GM18870 (cell line): ENCODE measurements around the gene JADE1.

Source experiments
- ATAC-seq: cut with Tn5 transposase; IDR thresholded peaks from one replicate; pipeline ENCODE4 v1.9.1; 2021; ENCODE audit warnings: moderate library complexity; ENCODE audit not compliant: unreplicated experiment

JADE1 gene

DNA sequence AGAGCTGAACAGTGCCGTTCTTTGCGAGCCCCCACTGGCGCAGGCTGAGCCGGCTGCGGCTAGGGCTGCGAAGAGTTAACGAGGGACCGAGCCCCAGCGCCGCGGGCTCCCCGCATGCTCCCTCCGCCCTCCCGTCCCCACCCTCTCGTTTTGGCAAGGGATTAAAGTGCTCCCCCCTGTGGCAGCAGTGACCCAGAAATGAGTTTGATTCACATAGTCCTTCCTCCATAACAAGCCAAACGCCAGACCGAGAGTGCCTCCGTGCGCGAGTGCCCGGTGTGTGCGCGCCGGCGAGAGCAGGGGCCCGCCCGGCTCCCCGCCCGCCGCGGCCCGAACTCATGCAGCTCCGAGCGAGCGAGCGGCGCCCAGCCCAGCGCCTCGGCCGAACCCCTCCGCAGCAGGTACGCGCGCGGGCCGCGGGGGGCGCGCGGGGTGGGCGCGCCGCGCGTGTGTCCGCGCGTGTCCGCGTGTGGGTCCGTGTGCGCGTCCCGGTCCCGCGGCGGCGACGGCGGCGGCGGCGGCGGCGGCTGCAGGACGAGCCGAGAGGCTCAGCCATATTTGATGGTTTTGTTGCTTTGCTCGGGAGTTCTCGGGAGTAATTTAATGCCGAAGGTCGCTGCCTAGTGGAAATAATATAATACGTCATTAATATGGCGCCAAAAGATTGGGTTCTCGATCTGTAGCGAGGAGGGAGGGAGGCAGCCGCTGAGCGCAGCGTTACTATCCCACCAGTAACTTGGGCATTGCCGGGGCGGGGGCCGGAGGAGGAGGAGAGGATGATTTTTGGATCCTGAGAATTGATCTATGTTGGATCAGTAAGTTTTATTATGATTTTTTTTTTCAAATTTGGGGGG, at the start of gene JADE1:
Gene JADE1 (plus strand): TSS at position 224 of the 854 bp plus-strand sequence. CDS start 22,059 bp downstream, outside the sequence.
- peak; percentile 53 for ATAC-seq

DNA sequence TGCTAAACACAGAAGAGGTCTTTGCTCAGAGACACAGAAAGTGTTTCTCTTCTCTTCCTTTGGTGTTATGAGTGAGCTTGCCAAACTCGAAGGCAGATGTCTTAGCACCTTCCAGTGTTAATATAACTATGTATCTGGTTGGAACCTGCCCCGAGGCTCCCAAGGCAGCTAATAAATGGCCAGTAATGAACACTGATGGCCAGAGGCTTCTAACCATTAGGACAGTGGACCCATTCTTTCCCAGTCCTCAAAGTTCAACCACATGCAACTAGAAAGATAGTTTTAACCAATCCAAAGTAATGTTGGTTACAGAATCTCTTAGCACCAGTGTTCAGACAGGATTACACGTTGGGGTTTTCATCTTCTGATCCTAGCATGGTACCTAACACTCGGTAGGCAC, 42.7 kb upstream of the JADE1 start:
- ATAC-seq = no peak

DNA sequence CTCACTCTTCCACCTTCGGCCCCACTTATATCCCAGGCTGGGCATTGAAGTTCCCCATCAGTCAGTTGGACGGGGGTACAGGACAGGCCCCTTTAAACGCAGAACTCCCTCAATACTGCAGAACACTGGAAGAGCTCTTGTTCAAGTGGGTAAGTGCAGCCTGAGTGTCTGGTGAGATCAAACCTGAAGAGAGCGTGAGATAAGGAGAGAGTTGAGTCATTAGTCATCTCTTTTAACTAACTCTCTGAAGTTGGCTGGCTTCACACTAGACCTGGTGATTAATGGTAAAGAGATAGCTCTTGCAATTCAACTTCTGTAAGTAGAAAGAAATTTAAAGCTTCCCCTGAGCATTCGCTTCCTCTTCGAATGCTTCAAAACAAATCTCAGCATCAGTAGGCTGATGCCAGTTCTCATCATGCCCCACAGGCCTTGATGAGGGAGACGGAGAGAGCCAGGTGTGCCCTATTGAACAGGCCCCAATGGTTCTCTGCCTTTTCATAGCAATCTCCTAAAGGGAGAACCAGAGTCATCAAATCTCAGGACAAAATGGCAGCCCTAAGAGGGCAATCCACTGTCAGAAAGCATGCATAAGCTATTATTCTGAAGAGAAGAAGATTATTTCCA, 41.0 kb upstream of the JADE1 start:
- ATAC-seq = no peak

DNA sequence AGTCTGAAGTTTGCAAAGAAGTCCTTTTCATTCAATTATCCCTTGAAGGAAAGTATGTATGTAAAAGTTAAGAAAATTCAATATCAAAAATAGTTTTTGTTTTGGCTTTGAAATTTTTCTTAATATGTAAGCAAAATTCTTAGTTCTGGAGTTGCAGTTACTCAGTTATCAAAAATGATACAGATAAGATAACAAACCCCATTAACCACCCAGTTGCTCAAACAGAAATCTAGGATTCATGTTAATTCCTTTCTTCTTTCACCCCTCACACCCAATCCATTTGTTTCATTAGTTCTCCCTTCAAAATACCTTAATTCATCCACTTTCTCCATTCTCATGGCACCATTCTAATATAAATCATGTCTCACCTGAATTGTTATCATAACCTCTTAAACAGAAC, 40.5 kb upstream of the JADE1 start:
- ATAC-seq = no peak

DNA sequence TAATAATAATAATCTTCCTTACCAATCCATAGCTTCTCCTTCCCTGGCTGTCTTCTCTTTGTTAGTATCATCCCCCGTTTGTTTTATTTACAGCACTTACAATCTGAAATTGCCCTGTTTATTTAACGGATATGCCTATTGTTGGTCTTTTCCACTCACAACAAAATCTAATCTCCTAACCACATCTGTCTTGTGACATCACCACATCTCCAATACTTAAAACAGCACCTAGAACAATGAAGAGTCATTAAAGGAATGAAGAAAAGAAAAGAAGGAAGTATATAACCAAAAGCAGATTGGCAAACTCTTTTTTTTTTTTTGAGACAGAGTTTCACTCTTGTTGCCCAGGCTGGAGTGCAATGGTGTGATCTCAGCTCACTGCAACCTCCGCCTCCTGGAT, 38.7 kb upstream of the JADE1 start:
- no peak for ATAC-seq

DNA sequence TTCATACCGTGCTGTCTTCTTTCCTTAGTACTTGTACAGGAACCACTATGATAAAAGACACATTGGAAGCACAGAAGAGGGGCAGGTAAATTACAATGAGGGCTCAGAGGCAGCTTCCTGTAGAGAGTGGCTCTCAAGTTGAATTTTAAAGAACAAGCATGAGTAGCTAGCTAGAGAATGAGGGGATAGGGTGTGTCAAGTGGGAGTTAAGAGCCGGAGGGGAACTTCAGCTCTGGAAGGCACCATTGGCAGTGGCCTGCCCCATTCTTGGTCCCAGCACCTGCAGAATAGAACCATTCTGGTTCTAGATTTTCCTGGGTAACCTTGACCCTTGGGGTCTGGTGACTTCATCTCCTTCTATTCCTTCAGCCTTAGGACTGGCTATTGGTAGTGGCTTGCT, 34.0 kb upstream of the JADE1 start:
- ATAC-seq = no peak

DNA sequence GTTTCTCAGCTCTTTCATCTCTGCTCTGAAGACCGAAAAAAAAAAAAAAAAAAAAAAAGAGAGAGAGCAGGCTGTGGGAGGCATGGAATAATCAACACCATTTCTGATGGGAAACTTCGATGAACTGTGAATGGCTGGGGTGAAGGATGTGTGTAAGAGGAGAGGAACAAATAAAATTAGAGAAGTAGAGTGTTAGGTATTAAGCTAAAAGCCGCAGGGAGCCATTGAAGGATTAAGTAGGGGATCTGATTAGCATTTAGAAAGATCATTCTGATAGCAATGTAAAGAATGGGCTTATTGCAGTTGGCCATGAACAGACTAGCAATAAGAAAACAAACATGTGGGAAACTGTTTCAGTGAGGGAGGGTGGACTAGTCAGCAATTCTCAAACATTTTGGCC, 33.6 kb upstream of the JADE1 start:
- ATAC-seq = no peak

DNA sequence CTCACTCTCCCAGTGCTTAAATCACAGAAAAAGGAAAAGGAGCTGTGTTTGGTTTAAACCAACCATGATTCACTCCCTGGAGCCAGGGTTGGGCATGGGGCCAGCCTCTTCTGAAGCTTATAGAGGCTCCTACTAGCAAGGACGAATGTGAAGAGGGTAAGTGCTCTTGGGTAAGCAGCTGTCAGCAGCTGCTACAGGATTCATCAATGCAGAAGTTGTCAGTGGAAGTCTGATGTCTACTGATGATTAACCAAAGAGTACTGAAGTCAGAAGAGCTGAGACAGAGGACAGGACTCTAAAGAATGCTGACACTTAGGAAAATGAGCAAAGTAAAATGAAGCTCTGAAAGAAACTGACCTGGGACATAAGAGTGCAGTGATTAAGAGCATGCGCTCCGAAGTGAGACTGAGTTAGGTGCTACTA, 32.7 kb upstream of the JADE1 start:
- ATAC-seq = no peak

DNA sequence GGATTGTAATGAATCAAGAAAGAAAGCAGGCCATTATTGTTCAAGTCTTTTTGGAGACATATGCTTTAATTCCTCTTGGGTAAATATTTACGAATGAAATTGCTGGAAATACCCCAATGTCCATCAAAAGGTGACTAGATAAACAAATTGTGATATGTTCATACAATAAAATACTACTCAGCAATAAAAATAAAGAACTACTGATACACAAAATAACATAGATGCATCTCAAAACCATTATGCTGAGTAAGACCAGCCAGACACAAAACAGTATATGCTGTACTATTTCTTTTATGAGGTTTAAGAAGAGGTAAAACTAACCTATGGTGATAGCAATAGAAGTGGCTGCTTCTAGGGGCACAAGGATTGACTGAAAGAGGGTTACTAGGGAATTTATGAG, 28.8 kb upstream of the JADE1 start:
- no peak for ATAC-seq

DNA sequence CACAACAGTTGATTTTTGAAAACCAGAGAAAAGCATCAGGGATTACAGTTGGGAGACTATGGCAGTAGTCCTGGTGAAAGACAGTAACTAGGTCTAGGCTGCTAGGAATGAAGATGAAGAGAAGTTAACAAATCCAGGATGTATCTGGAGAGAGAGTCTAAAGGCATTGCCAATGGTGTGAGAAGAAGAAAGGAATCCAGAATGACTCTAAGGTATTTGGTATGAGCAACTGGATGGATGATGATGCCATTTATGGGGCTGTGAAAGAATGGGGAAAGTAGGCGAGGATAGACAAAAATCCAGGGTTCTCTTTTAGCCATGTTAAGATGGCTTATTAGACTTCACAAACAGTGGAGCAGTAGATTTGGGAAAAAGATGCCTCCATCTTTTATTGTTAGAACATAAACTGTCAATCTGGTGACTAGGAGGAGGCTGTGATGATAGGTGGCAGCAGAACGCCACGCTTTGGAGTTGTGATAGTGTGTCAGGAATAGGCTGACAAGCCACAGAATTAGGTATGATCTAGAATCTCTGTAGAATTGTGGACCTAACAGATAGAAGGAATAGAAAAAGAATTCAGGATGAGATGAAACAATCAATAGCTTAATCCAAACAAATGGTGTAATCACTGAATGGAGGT, 27.3 kb upstream of the JADE1 start:
- peak; percentile 68 for ATAC-seq

DNA sequence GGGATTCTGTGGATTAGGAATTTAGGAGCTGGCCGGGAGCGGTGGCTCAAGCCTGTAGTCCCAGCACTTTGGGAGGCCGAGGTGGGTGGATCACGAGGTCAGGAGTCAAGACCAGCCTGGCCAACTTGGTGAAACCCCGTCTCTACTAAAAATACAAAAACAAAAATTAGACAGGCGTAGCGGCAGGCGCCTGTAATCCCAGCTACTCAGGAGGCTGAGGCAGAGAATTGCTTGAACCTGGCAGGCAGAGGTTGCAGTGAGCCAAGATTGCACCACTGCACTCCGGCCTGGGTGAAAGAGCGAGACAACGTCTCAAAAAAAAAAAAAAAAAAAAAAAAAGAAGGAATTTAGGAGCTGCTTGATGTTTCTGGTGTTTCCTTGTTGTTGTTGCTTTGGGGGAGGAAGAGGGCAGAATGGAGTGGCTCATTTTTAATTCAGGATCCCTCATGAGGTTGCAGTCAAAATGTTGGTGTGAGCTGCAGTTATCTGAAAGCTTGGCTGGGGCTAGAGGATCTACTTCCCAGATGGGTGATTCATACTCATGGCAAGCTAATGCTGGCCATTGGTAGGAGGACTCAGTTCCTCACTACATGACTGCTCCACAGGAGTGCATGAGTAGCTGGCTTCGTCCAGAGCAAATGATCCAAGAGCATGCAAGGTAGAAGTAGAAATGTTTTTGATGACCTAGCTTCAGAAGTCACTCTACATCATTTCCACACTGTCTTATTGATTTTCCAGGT, 26.5 kb upstream of the JADE1 start:
- ATAC-seq = no peak

DNA sequence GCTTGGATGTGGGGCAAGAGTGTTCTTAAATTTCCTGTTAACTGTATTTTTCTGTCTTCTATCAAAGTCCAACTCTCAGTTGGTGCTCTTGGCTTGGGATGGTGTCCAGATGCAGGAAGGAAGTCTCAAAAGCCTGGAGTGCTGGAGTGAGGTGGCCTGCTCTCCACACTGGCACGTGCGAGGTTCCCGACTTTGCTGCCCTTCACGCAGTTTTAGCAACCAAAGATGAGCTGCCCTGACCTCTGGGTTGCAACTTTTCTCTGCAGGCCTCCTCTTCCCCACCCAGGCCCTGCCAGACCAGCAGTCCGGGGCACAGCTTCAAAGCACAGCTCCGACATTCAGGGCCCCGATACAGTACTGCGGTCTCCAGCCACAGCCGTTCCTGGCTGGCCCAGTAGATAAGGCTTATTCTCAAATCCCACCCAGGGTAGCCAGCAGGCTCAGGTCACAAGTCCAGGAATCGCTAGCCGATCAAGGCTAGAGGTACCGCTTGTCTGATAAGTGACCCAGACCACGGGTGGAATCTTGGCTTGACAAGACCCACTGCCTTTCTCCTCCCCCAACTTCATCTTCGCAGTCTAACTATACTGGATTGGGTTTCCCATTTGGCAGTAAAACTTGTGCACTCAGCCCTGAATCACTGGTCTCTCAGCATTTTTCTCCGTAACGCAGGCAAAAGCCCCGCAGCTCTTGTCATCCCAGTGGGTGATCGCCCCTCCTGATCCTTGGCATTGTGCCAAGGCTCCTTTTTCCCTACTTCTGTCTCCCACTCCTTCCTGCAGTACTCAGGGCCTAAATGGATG, 21.8 kb upstream of the JADE1 start:
- no peak for ATAC-seq

DNA sequence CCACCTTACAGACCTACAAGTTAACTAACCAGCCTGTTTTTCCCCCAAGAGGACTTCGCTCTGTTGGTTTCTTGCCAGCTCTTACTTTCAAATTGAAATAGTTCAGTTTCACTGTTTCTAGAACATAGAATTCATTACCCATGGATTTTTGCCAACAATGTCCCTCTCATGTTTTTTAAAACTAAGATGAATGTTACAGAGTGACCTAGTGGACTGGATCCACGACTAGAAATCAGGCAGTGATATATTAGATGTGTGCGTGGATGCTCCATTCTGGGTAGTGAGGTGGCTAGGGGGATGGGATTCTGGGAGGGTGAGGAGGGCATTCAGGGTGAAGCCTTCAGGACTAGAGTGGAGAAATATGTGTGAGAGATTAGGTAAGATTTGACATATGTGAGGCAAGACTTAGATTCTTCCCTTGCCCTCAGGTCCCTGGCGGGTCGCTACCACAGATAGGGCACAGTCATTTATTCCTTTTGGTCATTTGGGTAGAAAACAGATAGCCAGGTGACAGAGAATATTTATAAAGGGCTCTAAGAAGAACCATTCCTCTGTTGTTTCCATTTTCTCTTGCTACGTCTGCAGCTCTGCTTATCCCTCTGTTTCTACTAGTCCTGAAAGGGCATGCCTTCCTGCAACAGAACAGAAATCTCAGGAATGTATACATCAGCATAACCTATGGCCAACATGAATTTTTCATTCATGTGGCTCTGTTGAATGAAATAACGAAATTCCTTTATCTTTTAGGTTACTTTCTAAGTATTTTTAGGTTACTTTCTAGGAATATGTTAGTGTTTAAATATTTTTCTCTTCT, 15.4 kb upstream of the JADE1 start:
- ATAC-seq = peak; percentile 68

DNA sequence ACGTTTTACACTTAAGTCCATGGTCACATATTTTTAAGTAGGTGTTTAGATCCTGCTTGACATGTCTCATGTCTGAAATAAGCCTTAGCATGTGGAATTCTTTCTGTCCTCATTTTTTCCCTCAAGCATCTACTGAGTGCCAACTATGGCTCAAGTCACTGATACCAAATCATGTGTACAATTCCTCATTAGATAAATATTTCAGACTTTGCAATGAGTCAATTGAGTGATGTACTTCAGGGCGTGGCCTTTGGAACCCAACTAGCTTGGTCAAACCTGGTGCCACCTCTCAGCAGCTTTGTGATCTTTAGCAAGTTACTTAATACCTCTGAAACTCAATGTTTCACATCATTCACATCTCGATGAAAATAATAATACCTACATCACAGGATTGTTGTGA, 12.6 kb upstream of the JADE1 start:
- no peak for ATAC-seq

DNA sequence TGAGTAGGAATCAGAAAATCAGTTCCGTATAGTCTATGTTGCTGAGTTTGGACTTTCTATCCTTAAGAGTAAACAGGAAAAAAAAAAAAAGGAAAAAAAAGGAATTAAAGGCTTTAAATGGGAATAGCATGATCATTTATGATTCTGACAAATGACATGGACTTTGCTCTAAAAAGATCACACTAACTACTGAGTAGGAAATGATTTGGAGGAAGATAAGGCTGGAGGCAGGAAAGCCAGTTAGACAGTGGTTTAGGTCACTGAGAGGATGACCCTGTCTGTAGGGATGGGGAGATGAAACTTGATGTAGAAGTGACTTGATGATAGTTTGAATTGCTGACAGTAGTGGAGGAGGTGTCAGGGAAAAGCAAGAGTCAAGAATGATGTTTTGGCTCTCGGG, 9.2 kb upstream of the JADE1 start:
- ATAC-seq = no peak

DNA sequence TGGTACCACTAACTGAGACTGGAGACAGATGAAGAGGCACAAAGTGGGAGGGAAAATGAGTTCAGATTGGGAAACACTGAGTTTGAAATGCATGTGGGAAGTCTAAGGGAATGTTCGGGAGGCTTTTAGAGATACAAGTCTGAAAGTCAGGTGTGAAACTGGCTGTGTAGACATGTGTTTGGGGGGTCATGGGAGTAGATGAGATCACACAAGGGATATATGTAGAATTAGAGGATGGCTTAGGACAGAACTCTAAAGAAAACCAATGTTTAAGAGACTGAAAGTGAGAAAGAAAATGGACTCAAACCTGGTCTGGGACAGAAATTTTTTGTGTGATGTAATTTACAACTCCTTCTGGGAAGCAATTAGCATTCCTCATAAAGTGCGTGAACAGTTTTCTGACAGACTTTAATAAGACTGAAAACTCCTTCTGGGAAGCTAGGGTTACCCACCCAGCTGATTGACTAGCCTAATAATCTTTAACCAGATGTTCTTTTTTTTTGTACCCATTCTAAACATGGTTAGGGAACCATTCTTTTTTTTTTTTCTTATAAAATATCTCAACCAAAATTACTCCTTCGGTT, 8.7 kb upstream of the JADE1 start:
- no peak for ATAC-seq

DNA sequence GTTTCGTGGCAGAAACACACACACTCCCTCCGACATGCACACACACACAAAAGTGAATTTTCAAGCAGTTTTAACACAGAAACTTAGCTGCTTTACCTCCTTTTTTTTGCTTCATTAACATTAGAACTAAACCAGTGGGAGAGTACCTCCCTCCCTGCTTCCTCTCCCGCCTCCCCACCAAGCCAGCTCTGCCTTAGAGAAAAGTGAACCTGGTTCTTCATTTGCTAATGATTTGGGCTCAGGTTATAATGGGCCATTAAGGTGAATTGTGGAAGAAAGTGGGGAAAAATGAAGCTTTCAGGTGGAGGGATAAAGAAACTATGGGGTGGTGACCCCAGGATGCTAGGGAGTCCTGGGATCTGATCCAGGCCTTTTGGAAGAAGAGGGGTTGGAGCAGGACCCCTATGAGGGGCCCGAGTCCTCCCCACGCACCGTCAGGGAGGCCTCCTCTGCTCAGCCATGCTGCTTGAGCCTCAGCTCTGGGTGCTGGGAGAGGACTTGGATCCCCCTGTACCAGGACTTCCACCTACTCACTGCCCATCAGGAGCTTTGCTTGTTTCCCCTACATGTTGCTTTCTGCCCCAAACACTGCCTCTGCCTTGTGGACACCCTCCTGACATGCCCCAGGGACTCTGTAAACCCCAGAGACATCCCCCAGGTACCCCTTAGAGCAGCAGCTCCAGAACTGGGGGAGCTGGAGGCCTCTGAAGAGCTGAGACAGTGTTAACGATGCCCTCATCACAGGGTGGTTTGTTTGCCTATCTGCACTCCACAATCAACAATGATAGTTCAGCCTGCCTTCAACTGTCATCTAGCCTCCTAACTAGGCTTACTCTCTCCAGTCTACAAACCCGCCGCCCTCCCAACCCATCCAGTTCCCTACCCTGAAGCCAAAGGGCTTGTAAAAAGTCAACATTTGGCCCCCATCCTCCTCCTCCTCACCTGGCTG, 6.5 kb upstream of the JADE1 start:
- ATAC-seq = no peak

DNA sequence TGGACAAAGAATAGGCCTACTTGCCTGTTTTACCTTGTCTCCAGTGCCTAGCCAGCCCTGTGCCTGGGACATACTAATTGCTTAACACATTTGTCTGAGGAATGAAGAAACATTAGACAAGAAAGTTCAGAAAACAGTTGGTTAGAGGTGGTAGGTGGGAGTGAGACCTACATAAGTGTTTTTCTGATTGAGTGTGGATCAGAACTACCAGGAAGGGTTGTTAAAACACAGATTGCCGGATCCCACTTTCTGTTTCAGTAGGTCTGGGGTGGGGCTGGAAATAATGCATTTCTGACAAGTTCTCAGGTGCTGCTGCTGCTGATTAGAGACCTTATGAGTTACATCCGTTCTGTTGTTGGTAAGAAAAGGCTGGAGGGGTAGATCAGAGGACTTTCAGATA, 5.7 kb upstream of the JADE1 start:
- ATAC-seq = peak; percentile 42
